ENCODE results near the gene AQP12A.

The AQP12A gene

DNA sequence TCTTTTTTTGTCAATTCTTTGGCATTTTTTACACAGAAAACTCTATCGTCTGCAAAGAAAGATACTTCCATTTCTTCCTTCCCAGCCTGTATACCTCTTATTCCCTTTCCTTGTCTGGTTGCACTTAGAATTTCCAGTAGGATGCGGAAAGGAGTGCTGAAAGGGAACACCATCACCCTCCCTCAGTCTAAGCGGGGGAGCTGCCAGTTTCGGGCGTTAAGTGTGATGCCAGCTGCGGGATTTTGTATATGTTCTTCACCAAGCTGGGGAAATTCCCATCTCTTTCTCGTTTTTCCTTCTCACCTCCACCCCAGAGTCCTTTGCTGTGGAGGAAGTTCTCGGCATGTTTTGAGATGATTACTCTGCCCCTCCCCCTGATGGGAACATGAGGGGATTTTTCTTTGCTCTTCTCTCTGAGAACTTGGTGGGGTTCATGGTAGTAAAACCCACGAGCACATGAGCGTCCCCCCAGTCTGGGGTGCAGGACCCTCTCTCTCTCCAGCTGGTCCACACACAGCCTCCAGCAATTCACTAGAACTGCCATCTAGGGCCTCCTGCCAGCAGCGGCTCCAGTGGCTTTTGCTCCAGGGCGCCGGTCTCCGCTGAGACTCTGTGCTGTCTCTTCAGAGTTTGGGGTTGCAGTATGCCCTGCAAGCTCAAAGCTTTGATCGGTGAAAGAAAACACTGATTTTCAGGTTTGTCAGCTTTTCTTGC is 15.5 kb downstream of the AQP12A start:
- no peak for DNase-seq (ENCODE audit: low read depth in 2 of 2)

DNA sequence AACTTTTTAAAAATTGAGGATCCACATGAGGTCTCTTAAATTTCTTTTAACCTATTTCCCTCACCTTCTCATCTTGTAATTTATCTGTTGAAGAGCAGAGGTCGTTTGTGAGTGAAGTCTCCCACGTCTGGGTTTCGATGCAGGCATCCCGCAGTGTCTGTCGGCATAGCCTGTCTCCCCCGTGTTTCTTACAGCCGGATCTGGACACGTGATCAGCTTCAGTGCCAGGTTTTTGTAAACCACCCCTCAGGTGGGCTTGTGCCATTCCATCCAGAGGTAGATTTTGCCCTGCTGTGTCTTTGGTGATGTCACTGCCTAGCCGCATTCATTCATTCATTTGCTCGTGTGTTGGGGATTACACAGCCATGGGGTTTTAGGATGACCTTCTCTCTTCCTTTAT is 16.2 kb downstream of the AQP12A start:
- DNase-seq (ENCODE audit: low read depth in 2 of 2): no peak

DNA sequence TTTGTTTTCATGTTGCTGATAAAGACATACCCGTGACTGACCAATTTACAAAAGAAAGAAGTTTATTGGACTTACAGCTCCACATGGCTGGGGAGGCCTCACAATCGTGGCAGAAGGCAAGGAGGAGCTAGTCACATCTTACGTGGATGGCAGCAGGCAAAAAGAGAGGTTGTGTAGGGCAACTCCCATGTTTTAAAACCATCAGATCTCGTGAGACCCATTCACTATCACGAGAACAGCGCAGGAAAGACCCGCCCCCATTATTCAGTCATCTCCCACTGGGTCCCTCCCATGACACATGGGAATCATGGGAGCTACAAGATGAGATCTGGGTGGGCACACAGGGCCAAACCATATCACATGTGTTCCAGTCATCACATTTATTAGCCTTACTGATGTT is 16.8 kb downstream of the AQP12A start:
- DNase-seq (ENCODE audit: low read depth in 2 of 2): no peak

DNA sequence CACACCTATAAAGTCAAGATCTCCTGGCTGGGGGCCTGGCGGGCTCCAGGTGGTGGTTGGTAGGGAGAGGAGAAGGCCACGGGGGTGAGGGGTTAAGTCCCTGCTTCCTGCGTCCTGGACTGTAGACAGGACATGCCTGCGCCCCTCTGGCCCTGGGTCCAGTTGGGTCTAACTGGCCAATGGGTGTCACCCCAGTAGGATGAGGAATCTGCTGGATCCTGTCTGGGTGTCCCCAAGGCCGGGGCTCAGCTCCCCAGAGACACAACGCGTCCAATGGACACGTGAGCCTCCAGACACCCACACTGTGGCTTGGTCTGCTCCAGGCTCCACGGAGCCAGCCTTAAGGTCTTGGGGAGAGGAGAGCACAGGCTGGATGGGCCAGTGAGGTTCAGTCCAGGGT is 19.6 kb downstream of the AQP12A start:
- no peak for DNase-seq (ENCODE audit: low read depth in 2 of 2)

DNA sequence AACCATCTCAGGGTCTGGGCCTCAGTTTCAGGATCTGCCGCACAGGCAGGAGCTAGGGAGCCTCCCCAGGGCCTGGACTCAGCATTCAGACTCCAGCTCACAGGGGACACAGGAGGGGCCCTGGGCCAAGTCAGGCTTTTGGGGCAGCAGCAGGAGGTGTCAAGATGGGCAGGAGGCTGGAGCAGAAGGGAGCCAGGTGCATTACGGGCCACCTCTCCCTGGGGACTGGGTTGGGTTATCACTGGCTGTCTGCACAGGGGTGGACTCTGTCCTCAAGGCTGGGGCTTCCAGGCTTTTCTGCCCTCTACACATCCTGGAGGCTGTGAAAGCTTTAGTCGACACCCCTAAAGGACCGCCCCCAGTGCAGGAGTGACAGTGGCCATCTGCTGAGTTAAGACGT is 20.0 kb downstream of the AQP12A start:
- DNase-seq (ENCODE audit: low read depth in 2 of 2): no peak

DNA sequence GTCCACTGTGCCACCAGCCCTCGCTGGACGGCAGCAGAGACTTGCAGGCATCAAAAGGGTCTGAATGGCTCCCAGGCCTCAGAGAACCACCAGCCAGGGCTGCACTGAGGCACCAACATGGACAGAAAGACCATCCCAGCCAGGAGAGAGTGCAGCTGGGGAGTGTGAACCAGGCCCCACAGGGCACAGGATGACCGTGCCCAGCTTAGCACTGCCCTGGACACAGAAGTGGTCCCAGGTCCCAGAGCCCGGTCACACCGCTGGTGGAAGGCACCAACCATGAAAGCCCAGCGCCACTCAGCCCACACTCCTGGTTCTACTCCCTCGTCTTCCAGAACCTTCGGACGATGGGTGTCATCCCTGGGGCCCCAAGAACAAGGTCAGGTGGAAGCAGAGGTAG is 20.5 kb downstream of the AQP12A start:
- no peak for DNase-seq (ENCODE audit: low read depth in 2 of 2)

DNA sequence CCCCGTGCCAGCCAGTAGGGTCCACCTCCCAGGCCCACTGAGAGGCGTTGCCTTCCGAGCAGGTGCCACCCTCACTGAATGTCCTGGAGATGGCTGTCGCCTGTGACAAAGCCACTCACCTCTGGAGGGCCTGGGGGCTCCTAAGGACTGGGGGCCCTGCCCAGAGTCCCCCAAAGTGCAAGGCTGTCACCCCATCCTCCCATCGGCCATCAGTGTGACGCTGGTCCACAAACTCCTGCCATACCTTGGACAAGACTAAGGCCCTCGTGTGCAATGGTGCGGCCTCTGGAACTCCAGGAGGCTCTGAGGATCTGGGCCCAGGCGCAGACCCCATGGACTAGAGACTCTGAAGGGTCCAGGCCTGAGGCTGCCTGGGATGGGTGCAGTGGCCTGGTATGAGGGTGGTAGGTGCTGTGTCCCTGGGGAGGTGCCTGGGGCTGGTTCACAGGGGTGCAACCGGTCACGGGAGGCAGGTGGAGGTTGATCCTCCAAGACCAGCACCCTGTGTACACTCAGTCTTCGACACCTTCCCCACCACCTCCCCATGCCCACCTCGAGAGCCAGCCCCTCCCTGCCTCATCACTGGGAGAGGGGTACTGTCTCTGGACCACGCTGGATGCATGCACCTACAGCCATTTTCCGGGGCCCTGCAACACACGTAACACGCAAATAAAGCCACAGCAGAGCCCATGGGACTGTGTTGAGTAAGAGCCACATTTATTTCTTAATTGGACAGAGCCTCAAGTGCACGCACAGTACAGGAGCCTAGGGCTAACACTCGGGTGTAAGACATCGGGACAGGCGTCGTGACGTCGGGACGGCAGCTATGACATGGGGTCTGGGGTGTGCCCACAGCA is 21.6 kb downstream of the AQP12A start:
- DNase-seq (ENCODE audit: low read depth in 2 of 2): no peak

DNA sequence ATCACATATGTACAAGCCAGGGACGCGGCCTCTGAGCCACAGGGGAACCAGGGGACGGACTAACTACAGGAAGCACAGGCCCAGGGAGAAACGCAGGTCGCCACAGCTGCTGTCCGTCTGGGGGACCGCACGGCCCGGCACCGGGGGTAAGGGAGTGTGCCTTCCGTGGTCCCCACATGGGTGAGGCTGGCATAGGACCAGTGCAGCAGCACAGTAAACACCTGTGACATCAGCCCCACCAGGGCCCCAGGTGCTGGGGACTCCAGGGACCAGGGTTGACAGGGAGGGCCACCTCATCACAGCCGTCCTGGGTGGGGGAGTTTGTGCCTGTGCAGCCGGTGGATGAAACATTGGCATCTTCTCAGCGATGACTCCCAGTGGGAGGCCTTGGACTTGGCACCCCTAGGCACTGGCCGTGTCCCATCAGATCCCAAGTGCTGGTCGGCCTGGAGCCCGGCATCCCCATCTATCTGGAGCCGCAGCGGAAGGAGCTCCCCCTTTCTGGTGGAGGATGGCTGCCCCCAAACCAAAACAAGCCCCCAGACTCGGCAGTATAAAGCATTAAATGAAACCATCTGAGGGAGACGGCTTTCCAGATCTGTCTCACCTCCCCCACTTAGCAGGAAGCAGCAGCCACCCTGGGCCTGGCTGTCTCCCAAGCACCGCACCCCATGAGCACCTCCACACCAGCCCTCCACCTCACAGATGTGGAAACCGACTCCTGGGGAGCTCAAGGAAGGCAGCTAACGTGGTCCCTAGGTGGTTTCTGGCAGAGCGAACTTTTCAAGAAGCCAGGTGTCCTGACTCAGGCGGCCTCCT is 22.5 kb downstream of the AQP12A start:
- DNase-seq (ENCODE audit: low read depth in 2 of 2): no peak

DNA sequence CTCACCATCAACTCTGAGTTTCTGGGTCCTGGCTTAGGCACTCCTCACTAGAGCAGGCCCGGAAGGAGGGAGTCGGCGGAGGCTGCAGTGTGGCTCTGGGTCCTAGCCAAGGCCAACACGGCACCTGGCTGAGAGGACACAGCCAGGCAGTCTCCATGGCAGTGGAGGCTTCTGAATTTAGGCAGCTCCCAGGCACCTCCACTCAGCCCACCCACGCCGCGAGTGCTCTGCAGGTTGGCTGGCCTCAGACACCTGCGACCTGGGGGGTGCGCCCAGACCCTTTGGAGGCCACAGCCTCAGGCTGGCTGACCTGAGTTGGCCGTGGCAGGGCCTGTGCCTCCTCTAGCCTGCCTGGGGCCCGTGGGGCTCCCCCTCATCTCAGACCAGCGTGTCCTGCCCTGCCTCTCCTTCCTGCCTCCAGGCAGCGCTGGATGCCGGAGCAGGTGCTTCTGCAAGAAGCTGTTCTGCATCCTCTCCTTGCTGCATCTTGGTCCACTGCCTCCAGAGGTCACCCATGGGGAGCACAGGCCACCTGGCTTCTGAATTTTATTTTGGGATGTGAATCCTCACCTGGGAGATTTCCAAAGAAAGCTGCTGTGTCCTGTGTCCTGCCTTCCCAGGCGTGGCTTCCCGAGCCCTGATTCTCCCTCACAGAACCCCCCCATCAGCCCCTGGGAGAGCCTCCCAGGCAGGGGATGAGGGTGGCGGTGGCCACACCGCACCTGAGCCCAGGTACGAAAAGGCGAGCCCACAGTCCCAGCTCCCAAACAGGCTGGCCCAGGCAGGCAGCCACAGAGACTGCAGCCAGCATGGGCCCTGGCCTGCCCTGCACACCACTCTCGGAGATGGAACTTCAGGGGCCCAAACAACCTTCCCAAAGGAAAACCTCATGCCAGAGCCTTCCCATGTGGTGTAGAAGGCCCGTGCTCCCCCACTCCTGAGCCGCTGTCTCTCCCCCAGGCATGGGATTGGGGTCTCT is 23.4 kb downstream of the AQP12A start:
- no peak for DNase-seq (ENCODE audit: low read depth in 2 of 2)

DNA sequence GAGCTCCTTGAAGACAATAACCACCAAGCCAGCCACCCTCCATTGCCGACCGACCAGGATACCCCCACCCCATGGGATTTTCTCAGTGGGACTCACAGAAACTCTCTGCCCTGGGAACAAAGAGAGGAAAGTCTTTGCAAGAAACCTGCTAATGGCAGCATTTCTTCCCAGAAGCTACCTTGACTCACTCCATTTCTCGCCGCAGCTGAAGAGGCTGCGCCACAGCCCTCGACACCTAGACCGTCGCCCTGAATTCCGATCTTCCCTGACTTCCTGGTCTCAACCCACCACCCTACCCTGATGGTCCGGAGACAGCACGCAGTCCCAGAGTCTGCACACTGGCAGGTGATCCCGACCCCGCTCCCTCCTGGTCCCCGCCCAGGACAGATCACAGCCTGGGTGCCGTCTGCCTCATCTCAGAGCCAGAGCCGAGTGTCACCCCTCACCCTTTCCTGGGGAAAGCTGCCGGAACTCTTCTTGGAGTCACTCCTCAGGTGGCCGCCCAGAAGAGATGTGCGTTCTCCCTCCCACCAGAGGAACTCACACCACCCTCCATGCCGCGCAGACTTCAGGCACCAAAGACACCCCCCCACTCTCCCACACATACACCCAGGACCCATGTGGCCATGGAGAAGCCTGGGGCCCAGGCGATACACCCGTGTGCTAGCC is 24.6 kb downstream of the AQP12A start:
- DNase-seq (ENCODE audit: low read depth in 2 of 2): no peak

DNA sequence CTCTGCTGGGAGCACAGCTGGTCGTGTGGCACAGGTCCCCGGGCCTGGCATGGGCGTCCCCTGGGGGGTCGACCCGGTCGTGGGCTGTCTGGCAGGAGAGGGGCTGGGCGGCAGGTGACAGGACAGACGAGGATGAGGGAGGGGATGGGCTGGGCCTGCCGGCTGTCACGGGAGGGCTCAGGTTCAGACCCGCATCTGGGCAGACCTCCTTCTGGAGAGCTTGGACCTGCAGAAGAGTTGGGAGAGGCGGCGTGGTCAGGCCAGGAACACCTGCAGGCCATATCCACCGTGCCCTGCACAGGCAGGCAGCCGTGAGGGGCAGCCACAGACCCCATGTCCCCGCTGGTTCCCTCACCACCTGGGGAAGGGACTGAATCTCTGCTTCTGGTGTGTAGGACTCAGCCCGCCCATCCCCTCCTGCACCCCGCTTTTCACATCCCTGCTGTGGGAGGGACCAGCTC is 25.5 kb downstream of the AQP12A start:
- no peak for DNase-seq (ENCODE audit: low read depth in 2 of 2)

DNA sequence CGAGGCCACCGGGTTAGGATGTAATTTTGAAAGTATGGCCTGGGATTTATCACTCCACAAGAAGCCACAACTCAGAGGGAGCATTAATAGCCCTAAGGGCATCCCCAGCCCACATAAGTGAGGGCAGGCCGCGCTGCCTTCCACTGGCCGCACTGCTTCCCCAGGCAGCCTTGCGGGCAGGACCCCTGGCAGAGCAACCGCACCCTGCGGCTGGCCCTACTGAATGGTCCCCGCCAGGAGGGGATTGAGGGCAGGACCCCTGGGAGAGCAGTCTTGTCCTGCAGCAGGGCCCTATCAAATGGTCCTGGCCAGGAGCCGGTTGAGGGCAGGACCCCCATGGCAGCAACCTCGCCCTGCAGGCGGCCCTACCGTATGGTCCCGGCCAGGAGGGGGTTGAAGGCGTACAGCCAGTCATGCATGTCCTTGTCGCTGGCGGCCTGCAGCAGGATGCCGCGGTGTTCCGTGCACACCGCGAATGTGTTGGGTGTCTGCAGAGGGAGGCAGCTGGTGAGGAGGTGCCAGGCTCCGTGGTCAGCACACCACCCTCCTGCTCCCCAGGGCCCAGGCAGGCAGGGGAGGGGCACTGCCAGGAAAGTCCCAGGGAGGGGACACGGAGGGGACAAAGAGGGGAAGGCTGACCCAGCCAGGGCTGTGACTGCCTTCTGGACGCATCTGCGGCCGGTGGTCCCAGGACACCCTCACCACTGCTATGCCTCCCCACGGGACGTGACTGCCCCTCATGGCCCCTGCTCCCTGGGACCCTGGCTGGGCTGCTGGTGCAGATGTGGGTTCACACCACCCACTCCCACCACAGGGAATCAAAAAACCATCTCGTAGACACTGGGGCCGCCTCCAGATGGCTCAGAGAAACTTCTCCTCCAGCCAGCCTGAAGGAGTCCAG is 26.3 kb downstream of the AQP12A start:
- no peak for DNase-seq (ENCODE audit: low read depth in 2 of 2)

DNA sequence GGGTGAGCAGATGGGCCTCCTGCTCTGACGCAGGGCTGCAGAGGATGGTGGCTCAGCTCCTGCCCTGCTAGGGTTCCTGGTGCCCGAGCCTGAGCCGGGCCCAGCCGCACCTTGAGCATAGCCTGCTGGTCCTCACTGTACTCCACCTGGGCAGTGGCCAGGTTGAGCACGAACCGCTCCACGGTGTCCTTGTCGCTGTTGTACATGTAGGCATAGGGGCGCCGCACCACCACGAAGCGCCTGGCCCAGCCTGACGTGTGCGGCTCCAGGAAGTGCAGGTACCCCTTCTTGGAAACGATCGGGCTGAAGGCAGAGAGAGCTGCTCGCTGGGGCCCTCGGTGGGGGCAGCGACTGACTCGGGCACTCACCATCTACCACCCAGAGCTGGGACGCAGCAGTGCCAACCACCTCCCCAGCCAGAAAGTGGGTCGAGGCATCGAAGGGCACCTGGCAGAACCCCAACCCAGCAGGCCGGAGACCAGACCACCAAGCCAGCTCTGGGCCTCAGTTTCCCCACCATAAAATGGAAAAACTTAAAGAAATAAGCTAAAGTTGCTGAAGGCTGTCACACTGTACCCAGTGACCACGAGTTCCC is 27.3 kb downstream of the AQP12A start:
- no peak for DNase-seq (ENCODE audit: low read depth in 2 of 2)

DNA sequence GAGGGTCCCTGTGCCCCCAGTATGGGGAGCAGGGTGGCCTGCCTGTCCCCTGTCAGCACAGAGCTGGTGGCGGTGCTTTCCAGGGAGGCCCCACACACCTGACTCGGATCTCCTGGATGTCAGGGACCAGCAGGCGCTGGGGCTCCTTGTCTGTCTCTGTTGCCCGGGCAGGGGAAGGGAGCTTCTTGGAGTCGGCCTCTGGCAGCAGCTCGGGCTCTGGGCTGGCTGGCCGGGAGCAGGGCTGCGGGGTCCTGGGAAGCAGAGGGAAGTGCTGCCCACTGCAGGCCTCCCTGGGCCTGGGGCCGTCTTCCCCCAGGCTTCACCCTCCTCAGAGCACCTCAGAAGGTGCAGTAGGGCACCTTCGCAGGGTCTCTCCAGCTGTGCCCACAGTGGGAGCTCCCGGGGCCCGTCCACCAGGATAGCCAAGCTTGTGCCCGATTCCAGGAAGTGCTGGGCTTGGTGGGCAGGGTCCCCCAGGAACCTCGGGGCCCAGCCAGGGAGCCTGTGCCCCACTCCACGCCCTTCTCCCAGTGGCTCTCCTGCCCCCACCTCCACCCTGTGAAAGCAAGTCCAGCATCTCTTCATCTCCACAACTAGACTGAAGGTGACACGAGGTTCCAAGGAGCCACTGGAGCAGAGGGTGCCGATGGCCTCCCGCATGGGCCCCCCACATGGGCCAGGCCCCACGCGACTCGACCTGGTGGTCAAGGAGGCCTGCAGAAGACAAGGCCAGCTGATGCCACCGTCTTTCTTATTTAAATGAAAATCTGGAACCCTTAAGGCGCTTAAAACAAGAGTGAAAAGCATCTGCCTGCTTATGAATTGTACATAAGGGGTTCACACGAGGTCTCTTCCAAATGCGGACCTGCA is 28.2 kb downstream of the AQP12A start:
- DNase-seq (ENCODE audit: low read depth in 2 of 2): no peak

DNA sequence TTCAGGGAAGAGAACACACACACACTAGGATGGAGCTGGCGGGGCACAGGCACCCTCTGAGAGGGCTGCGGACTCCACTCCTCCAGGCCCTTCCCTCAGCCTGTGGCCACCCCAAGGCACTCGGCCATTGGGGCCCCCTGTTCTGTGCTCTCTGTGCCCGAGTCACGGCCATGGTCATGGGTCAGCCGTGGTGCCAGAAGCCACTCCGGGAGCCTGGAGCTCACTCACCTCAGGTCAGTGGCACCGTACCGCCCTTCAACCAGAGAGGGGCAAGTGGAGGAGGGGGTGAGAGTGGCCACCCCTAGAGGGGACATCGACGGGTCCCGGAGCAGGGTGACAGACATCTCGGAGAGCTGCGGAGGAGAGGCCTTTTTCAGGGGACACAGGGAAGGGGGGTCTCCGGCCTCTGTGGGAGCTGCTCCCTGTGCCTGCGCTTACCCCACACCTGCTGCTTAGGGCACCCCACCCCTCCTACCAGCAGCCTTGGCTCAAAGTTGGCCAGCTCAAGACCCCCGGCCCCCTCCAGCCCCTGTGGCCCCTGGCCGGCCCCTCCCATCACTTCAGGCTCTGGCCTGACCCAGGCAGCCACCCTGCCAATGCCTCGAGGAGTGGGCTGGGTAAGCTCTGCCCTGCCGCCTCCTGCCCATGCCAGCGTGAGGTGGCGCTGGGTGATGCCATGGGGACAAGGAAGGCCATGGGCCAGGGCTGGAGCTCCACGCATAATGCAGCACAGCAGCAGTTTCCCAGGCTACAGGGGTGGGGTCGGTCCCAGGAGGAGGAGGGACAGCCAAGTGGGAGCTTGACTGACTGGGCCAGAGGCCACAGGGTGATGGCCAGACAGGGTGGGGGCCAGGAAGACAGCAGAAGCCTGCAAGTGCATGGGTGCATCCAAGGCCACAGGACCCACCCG is 29.3 kb downstream of the AQP12A start:
- DNase-seq (ENCODE audit: low read depth in 2 of 2): no peak

DNA sequence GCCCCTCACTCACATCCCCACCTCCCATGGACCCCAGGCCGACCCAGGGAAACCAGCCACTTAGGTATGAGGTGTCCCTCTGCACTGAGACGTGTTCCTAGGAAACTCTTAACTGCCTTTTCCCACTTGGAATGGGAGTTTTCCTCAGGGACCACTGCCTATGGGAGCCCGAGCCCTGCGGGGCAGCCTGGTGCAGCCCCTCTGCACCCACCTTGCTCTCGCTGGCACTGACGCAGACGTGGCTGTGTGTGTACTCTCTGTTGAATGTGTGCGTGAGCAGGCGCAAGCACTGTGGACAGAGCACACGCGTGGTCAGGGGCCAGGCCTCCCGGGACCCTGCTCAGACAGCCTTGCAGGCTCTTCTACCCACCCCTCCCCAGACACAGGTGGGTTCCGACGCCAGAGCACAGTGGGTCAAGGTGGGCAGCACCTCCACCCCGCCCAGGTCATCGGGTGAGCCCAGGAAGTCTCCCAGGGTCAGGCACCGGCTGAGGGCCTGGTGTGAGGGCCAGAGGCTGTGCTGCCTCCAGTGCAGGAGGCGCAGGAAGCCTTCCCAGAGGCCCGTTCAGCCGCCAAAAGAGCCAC is 30.0 kb downstream of the AQP12A start:
- DNase-seq (ENCODE audit: low read depth in 2 of 2): no peak

DNA sequence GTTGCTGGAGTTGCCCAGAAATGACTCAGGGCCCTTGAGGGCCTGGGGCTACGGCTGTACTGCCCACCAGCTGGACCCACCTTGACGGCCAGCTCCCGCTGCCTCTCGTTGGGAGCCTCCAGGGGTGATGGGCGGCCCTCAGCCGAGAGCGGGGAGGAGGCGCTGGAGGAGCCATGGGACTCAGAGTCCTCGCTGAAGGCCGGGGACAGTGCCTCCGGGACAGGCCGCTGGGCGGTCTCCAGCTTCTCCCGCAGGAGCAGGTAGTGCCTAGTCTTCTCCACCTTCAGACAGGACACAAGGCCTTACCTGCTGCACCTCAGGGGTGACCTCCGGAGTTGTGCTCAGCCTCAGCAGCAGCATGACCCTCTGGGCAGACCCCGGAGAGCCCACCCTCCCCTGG is 30.7 kb downstream of the AQP12A start:
- no peak for DNase-seq (ENCODE audit: low read depth in 2 of 2)

Measured in stimulated activated CD4-positive, alpha-beta T cell treated with anti-CD3 and anti-CD28 coated beads, Interleukin-1b, Interleukin-23, amount 100 ng/mL, for 4 hours (primary cell).